GM21619 (cell line): ENCODE data around the gene HHAT.

Source experiments
- ATAC-seq: cut with Tn5 transposase; IDR thresholded peaks from one replicate; pipeline ENCODE4 v1.9.1; 2021; ENCODE audit not compliant: unreplicated experiment

The HHAT gene

GRCh38 chr1:210698661-210699060 lies 370.0 kb downstream of the HHAT start:
- no peak for ATAC-seq

- no peak for ATAC-seq
Observed at GRCh38 chr1:210700083-210700482, 371.4 kb downstream of the HHAT start.

- ATAC-seq, result no peak
Observed at GRCh38 chr1:210700511-210700910, 371.8 kb downstream of the HHAT start.

GRCh38 chr1:210702506-210702905 lies 373.8 kb downstream of the HHAT start:
- ATAC-seq, result no peak

GRCh38 chr1:210703593-210703992 lies 374.9 kb downstream of the HHAT start:
- no peak for ATAC-seq

GRCh38 chr1:210705086-210705485 lies 376.4 kb downstream of the HHAT start:
- no peak for ATAC-seq

GRCh38 chr1:210706246-210706645 lies 377.5 kb downstream of the HHAT start:
- no peak for ATAC-seq

GRCh38 chr1:210707300-210708240 lies 378.9 kb downstream of the HHAT start:
- ATAC-seq, result no peak

GRCh38 chr1:210709701-210710100 lies 381.0 kb downstream of the HHAT start:
- ATAC-seq, result no peak

GRCh38 chr1:210711825-210712612 lies 383.3 kb downstream of the HHAT start:
- no peak for ATAC-seq

GRCh38 chr1:210715072-210715471 lies 386.4 kb downstream of the HHAT start:
- ATAC-seq, result no peak

GRCh38 chr1:210722410-210723081 lies 393.8 kb downstream of the HHAT start:
- no peak for ATAC-seq

GRCh38 chr1:210723646-210724045 lies 394.9 kb downstream of the HHAT start:
- no peak for ATAC-seq

- ATAC-seq, result no peak
Observed at GRCh38 chr1:210724768-210725167, 396.1 kb downstream of the HHAT start.
